ENCODE data around the gene AHSP. TPM values are rescaled to one million over a fixed set of nuclear protein-coding genes. Genes with fewer than 3 reads are reported as not detected.
"Not testable (repeated sequence)": the region's sequence is repeated elsewhere in the genome, so short reads cannot be mapped to it uniquely, and the experiment has no call there.

AHSP gene
- 10 to 100 TPM in 1 of 4 donors, 1 to 10 TPM in 3; 3.9 to 29.0 (median 6.7) TPM for polyA plus RNA-seq (ENCODE audit: insufficient read length in 4 of 4)

GRCh38 chr16:31527734-31528274, at the start of gene AHSP:
Gene AHSP (plus strand): TSS chr16:31527900. CDS start chr16:31528140, 240 bp downstream.
- DNase-seq (ENCODE audit: low read depth in 4 of 4, low spot score in 2 of 4) = no peak

DNA sequence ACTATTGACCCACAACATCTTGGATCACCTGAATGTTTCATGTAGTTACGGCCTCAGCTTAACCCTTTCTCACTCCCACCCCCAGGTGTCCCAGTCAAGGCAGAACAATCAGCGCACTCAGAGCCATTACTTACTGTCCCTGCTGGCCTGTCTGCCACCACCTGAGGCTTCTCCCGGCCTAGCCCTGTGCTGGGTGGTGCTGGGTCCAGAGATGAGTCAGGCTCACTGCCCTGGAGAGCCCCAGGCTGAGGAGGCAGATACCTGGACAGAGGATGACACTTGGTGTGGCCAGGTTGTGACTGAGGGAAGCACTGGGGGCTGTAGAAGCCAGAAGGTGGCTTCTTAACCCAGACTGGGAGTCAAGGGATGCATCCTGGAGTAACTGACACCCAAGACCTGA, 48.7 kb upstream of the AHSP start:
- DNase-seq (ENCODE audit: low read depth in 4 of 4, low spot score in 2 of 4) = no peak

DNA sequence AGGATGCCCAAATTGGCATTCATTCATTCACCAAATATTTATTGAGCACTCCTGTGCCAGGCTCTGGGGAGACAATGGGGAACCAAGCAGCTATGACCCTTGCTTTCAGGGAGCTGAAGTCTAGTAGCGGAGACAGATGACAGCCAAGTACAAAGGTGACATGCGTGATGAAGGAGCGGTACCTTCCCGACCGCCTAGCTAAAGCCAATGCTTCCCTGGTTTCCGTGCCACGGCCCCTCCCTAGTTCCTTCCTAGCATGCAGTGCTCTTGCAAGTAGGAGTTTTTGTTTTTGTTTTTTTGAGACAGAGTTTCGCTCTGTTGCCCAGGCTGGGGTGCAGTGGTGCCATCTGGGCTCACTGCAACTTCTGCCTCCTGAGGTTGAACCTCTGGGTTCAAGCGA, 47.9 kb upstream of the AHSP start:
- DNase-seq (ENCODE audit: low read depth in 4 of 4, low spot score in 2 of 4) = no peak

GRCh38 chr16:31480851-31481536, 46.7 kb upstream of the AHSP start:
- no peak for DNase-seq (ENCODE audit: low read depth in 4 of 4, low spot score in 2 of 4)

DNA sequence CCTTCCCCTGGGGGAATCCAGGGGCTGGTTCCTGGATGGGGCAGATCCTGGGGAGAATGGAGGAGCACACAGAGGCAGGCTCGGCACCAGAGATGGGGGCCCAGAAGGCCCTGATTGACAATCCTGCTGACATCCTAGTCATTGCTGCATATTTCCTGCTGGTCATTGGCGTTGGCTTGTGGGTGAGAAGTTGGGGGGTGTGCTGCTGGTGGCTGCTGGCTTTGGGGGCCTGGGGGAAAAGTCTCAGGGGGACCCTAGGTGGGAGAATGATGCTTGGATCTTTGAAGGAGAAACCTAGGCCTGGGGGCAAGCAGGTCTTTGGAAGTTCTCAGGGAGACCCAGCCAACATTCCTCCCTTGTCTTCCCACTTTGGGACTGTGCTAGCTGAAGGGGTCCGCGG, 44.6 kb upstream of the AHSP start, which contains the start of gene SLC5A2:
Gene SLC5A2, plus strand, starts transcription at position 43 of the 400 bp plus-strand sequence. Its CDS starts 14 bp downstream, at position 57.
- no peak for DNase-seq (ENCODE audit: low read depth in 4 of 4, low spot score in 2 of 4)

- not testable (repeated sequence) for DNase-seq (ENCODE audit: low read depth in 4 of 4, low spot score in 2 of 4)
Observed at GRCh38 chr16:31484048-31484447, 43.7 kb upstream of the AHSP start.

DNA sequence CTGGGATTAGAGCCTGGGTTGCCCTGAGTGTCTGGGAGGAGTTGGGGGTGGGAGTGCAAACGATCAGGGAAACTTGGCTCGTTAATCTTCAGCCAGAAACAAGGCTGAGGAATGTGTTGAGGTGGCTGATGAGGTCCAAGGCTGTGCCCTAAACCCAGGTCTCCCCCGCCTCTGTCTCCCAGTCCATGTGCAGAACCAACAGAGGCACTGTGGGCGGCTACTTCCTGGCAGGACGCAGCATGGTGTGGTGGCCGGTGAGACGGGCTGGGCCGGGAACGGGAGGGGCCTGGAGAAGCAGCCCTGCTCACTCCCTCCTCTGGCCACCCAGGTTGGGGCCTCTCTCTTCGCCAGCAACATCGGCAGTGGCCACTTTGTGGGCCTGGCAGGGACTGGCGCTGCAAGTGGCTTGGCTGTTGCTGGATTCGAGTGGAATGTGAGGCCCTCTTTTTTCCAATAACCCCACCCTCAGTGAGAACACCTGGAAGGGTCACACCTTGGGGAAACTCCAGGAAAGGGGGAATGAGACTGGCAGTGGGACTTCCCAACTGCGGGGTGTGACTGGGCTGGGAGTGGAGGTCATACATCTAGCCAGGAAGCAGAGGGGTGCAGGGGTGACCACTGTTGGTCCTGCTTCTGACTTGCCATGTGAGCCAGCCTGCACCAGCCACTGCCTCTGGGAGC, 43.1 kb upstream of the AHSP start:
- no peak for DNase-seq (ENCODE audit: low read depth in 4 of 4, low spot score in 2 of 4)

- no peak for DNase-seq (ENCODE audit: low read depth in 4 of 4, low spot score in 2 of 4)
Observed at GRCh38 chr16:31485571-31485970, 42.1 kb upstream of the AHSP start.

GRCh38 chr16:31486045-31486444, 41.7 kb upstream of the AHSP start:
- DNase-seq (ENCODE audit: low read depth in 4 of 4, low spot score in 2 of 4) = no peak

DNA sequence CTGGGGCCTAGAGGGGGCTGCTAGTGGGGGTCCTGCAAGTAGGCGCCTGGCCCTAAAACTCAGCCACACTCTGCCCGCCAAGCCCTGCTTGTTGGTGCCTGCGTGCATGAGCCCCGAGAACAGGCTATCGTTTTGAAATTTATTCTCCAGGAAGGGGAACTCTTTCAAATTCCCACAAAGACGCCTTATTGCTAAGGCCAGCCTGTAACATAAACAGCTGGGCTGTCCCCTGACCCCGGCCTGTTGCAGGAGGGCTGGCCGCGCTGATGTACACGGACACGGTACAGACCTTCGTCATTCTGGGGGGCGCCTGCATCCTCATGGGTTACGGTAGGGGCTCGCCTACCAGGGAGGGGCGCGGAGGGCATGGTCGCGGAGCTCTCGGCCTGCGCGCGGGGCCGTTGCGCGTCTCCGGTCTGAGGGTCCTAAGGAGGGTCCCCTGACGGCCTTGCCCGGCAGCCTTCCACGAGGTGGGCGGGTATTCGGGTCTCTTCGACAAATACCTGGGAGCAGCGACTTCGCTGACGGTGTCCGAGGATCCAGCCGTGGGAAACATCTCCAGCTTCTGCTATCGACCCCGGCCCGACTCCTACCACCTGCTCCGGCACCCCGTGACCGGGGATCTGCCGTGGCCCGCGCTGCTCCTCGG, 40.5 kb upstream of the AHSP start:
- no peak for DNase-seq (ENCODE audit: low read depth in 4 of 4, low spot score in 2 of 4)

DNA sequence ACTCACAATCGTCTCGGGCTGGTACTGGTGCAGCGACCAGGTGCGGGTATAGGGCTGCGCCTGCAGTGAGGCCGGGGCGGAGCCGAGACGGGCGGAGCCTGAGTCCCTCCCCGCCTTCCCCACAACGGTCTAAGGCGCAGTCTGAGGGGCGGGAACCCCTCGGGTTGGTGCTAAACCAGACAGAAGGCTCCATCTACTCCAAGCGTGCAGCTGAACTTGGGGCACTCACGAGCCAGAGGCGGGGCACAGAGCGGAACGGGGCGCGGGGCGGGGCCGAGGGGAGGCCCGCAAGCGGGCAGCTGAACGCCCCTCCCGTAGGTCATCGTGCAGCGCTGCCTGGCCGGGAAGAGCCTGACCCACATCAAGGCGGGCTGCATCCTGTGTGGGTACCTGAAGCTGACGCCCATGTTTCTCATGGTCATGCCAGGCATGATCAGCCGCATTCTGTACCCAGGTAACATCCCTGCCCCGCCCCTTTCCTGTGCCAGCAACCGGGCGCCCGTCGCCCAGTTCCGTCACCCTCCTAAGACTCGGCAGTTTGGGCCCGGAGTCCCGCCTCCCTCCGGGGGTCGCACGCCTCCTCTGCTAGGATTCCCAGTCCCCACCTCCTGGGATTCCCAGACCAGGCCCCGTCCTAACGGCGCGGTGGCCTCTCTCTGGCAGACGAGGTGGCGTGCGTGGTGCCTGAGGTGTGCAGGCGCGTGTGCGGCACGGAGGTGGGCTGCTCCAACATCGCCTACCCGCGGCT, 39.8 kb upstream of the AHSP start:
- DNase-seq (ENCODE audit: low read depth in 4 of 4, low spot score in 2 of 4) = peak in 1 of 4 donors; percentile 55

GRCh38 chr16:31488468-31489297, 39.0 kb upstream of the AHSP start:
- no peak for DNase-seq (ENCODE audit: low read depth in 4 of 4, low spot score in 2 of 4)

- no peak for DNase-seq (ENCODE audit: low read depth in 4 of 4, low spot score in 2 of 4)
Observed at GRCh38 chr16:31489298-31489564, 38.5 kb upstream of the AHSP start.

- DNase-seq (ENCODE audit: low read depth in 4 of 4, low spot score in 2 of 4) = no peak
Observed at GRCh38 chr16:31489616-31490584, 37.8 kb upstream of the AHSP start.

DNA sequence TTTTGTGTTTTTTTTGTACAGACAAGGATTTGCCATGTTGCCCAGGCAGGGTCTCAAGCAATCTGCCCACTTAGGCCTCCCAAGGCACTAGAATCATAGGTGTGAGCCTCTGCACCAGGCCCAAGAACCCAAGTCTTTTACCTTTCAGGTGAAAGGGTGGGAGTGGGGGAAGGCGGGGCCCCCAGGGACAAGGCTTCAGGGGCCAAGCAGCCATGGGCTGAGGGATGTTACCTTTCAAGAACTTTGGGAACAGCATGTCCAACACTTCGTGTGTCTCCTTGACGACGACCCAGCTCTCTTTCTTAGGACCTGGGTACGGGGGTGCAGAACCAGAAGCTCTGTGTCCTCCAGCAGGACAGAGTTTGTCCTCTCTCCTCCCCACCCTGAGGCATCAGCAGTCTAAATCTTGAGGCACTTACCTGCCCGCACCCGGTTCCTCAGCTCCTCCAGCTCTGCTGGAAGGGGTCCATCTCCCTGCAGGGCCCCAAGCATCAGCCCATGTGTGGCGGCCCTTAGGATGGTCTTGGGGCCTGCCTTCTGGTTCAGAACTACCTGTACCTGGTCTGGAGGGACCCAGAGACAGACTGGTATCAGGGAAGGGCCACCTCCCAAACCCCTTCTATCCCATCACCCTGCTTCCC, 35.8 kb upstream of the AHSP start:
- no peak for DNase-seq (ENCODE audit: low read depth in 4 of 4, low spot score in 2 of 4)

DNA sequence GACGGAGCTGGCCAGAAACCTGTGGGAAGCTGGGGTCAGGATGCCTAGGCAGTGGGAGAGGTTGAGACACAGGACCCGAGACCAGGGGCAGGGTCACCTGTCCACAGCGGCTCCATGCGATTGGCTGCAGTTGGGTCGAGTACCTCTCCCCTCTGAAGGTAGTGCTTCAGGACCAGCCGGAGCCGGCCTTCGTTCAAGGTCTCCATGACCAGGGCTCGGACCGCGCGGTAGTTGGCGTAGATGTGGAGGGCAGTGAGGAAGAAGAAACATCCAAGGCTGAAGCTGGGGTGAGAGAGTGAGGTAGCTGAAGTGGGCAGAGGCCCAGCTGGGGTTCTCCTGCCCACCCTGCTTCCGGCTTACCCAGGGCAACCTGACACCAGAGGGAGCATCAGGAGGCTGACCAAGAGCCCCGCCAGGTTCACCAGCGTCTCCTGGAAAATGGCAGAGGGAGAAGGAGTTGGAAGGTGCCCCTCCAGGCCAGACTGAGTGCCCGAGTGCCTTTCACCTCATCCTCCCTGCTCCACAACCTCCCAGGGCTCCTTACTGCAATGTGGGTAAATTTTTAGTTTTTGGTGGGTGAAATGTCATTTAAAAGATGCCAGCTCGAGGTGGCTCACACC, 34.1 kb upstream of the AHSP start:
- DNase-seq (ENCODE audit: low read depth in 4 of 4, low spot score in 2 of 4) = no peak

- DNase-seq (ENCODE audit: low read depth in 4 of 4, low spot score in 2 of 4) = no peak
Observed at GRCh38 chr16:31496670-31497069, 31.0 kb upstream of the AHSP start.

GRCh38 chr16:31498493-31498892, 29.2 kb upstream of the AHSP start:
- DNase-seq (ENCODE audit: low read depth in 4 of 4, low spot score in 2 of 4) = no peak
